ENCODE data around the gene ELAC1. TPM values are rescaled to one million over a fixed set of nuclear protein-coding genes. Genes with fewer than 3 reads are reported as not detected.

The ELAC1 gene
- total RNA-seq, 1 donor from 2014 or later = 7.1 TPM

- no peak for DNase-seq (ENCODE audit: low read depth)
- TF ChIP-seq CTCF (IDR thresholded peaks at IDR 0.05; ENCODE audit: insufficient read depth, low read length, poor library complexity, severe bottlenecking) = no peak
- Histone ChIP-seq H3K4me3 (ENCODE audit: low read depth, low read length) (no peak overlapping the region), H3K36me3 (ENCODE audit: control insufficient read depth, insufficient read depth, low read length) (no peaks in the 10 kb centered on the region), H3K27me3 (ENCODE audit: control insufficient read depth, insufficient read depth, low read length) (no peaks in the 10 kb centered on the region)
Observed at GRCh38 chr18:51006061-51006818, 38.4 kb downstream of the ELAC1 start.

- TF ChIP-seq CTCF (IDR thresholded peaks at IDR 0.05; ENCODE audit: insufficient read depth, low read length, poor library complexity, severe bottlenecking) = no peak
- H3K4me3 ChIP-seq (ENCODE audit: low read depth, low read length) = no peak overlapping the region
- no peaks in the 10 kb centered on the region for H3K27me3 ChIP-seq (ENCODE audit: control insufficient read depth, insufficient read depth, low read length)
- DNase-seq (ENCODE audit: low read depth) = no peak
- H3K36me3 ChIP-seq (ENCODE audit: control insufficient read depth, insufficient read depth, low read length) = no peaks in the 10 kb centered on the region
Observed at GRCh38 chr18:51006948-51007789, 39.3 kb downstream of the ELAC1 start.

GRCh38 chr18:51007790-51008139, 39.9 kb downstream of the ELAC1 start:
- H3K4me3 ChIP-seq (ENCODE audit: low read depth, low read length) = no peak overlapping the region
- DNase-seq (ENCODE audit: low read depth) = no peak
- TF ChIP-seq CTCF (IDR thresholded peaks at IDR 0.05; ENCODE audit: insufficient read depth, low read length, poor library complexity, severe bottlenecking) = no peak
- H3K27me3 ChIP-seq (ENCODE audit: control insufficient read depth, insufficient read depth, low read length) = no peaks in the 10 kb centered on the region
- no peaks in the 10 kb centered on the region for H3K36me3 ChIP-seq (ENCODE audit: control insufficient read depth, insufficient read depth, low read length)

GRCh38 chr18:51009072-51009471, 41.2 kb downstream of the ELAC1 start:
- no peak for TF ChIP-seq CTCF (IDR thresholded peaks at IDR 0.05; ENCODE audit: insufficient read depth, low read length, poor library complexity, severe bottlenecking)
- Histone ChIP-seq H3K36me3 (ENCODE audit: control insufficient read depth, insufficient read depth, low read length) (no peaks in the 10 kb centered on the region), H3K4me3 (ENCODE audit: low read depth, low read length) (no peak overlapping the region), H3K27me3 (ENCODE audit: control insufficient read depth, insufficient read depth, low read length) (no peaks in the 10 kb centered on the region)
- no peak for DNase-seq (ENCODE audit: low read depth)

GRCh38 chr18:51010218-51010617, 42.4 kb downstream of the ELAC1 start:
- TF ChIP-seq CTCF (IDR thresholded peaks at IDR 0.05; ENCODE audit: insufficient read depth, low read length, poor library complexity, severe bottlenecking) = no peak
- Histone ChIP-seq H3K4me3 (ENCODE audit: low read depth, low read length) (no peak overlapping the region), H3K36me3 (ENCODE audit: control insufficient read depth, insufficient read depth, low read length) (no peaks in the 10 kb centered on the region), H3K27me3 (ENCODE audit: control insufficient read depth, insufficient read depth, low read length) (no peaks in the 10 kb centered on the region)
- DNase-seq (ENCODE audit: low read depth) = no peak

Measured in kidney epithelial cell (primary cell).